HG03457 (cell line): ENCODE results near the gene PEX5.
A peak's percentile ranks its signal among the peaks of the same experiment; 100 is the strongest.

Experiments
- ATAC-seq: cut with Tn5 transposase; IDR thresholded peaks from one replicate; pipeline ENCODE4 v1.9.1; 2021; ENCODE audit warnings: moderate number of reproducible peaks; ENCODE audit not compliant: unreplicated experiment

PEX5 gene

GRCh38 chr12:7189398-7190267, at the start of gene PEX5:
Gene PEX5, plus strand, starts transcription at chr12:7189686. Its CDS starts 692 bp downstream, at chr12:7190378.
- peak; percentile 88 for ATAC-seq

- ATAC-seq: no peak
Observed at GRCh38 chr12:7141351-7142005, 48.0 kb upstream of the PEX5 start.

- no peak for ATAC-seq
Observed at GRCh38 chr12:7142056-7142644, 47.3 kb upstream of the PEX5 start.

GRCh38 chr12:7142809-7143465, 46.5 kb upstream of the PEX5 start:
- ATAC-seq: no peak

GRCh38 chr12:7143564-7143963, 45.9 kb upstream of the PEX5 start:
- no peak for ATAC-seq

GRCh38 chr12:7144414-7145120, 44.9 kb upstream of the PEX5 start:
- ATAC-seq: no peak

- ATAC-seq: no peak
Observed at GRCh38 chr12:7145671-7146070, 43.8 kb upstream of the PEX5 start.

- no peak for ATAC-seq
Observed at GRCh38 chr12:7146228-7146627, 43.3 kb upstream of the PEX5 start.

GRCh38 chr12:7146906-7147305, 42.6 kb upstream of the PEX5 start:
- no peak for ATAC-seq

GRCh38 chr12:7150356-7150755, 39.1 kb upstream of the PEX5 start:
- ATAC-seq: no peak

GRCh38 chr12:7150841-7151240, 38.6 kb upstream of the PEX5 start:
- ATAC-seq: no peak

- no peak for ATAC-seq
Observed at GRCh38 chr12:7151532-7151931, 38.0 kb upstream of the PEX5 start.

- ATAC-seq: no peak
Observed at GRCh38 chr12:7152818-7153217, 36.7 kb upstream of the PEX5 start.

- no peak for ATAC-seq
Observed at GRCh38 chr12:7154042-7154441, 35.4 kb upstream of the PEX5 start.

- ATAC-seq: no peak
Observed at GRCh38 chr12:7154901-7155470, 34.5 kb upstream of the PEX5 start.

- ATAC-seq: no peak
Observed at GRCh38 chr12:7155471-7156034, 33.9 kb upstream of the PEX5 start.

- no peak for ATAC-seq
Observed at GRCh38 chr12:7156259-7157197, 33.0 kb upstream of the PEX5 start.

- ATAC-seq: no peak
Observed at GRCh38 chr12:7157391-7157790, 32.1 kb upstream of the PEX5 start.
